CD4-positive, alpha-beta T cell (primary cell): ENCODE results near the gene TEX22. TPM values are rescaled to one million over a fixed set of nuclear protein-coding genes. Genes with fewer than 3 reads are reported as not detected.
A peak's percentile ranks its signal among the peaks of the same experiment; 100 is the strongest.

Experiments
- ATAC-seq: fragments of 200-7000 bp; cut with Tn5 transposase; one replicate; pipeline ENCODE4 v1.10.0; 2022; ENCODE audit warnings: mild to moderate bottlenecking; ENCODE audit not compliant: poor library complexity
- CTCF ChIA-PET: fragments of 350-600 bp; sonication (Branson Sonifier 250); formaldehyde crosslinking; loops from one replicate; lab custom pipeline; 2021; ENCODE audit warnings: antibody characterized with exemption, inconsistent platforms; lab: Charles Lee
- POLR2A ChIA-PET: fragments of 350-600 bp; sonication (Branson Sonifier 250); formaldehyde crosslinking; loops from one replicate; lab custom pipeline; 2021; ENCODE audit warnings: antibody characterized with exemption, inconsistent platforms; lab: Charles Lee
- DNase-seq, 14 experiments: peaks; one replicate each; pipeline ENCODE4 v3.0.0-alpha.2; 2013 to 2020; ENCODE audit warnings: mixed read lengths in 2 of 14
- H3K27ac ChIP-seq, 2 donors: one replicate each; pipeline versions ENCODE4 v1.5.1 to v1.7.0; 2013; ENCODE audit warnings: low read length in 2 of 2, low read depth in 1 of 2, mild to moderate bottlenecking in 1 of 2
- H3K27me3 ChIP-seq, 2 experiments: 1 replicate in 1 of 2; 2 replicates in 1 of 2; pipeline versions ENCODE4 v1.6.1 to v1.7.0; 2013; ENCODE audit warnings: low read length in 2 of 2, control low read depth in 1 of 2, mild to moderate bottlenecking in 1 of 2, moderate library complexity in 1 of 2; ENCODE audit not compliant: insufficient read depth in 2 of 2, control insufficient read depth in 1 of 2
- H3K36me3 ChIP-seq: one replicate; pipeline ENCODE4 v1.6.1; 2013; ENCODE audit warnings: low read length, control low read depth; ENCODE audit not compliant: insufficient read depth
- H3K4me1 ChIP-seq: one replicate; pipeline ENCODE4 v1.6.1; 2013; ENCODE audit warnings: low read length, control low read depth; ENCODE audit not compliant: insufficient read depth
- H3K4me3 ChIP-seq: one replicate; pipeline ENCODE4 v1.5.1; 2013; ENCODE audit warnings: mild to moderate bottlenecking, low read length, moderate library complexity
- H3K9me3 ChIP-seq, 2 experiments: 1 replicate in 1 of 2; 2 replicates in 1 of 2; pipeline versions ENCODE4 v1.6.1 to v1.7.0; 2013; ENCODE audit warnings: low read length in 2 of 2, mild to moderate bottlenecking in 2 of 2, control low read depth in 1 of 2, moderate library complexity in 1 of 2; ENCODE audit not compliant: control insufficient read depth in 1 of 2, insufficient read depth in 1 of 2
- H3K27ac Mint-ChIP-seq: one replicate; pipeline ENCODE4 v1.8.0; 2020; ENCODE audit warnings: mixed read lengths
- H3K27me3 Mint-ChIP-seq: one replicate; pipeline ENCODE4 v1.8.0; 2021; ENCODE audit warnings: mixed read lengths
- H3K36me3 Mint-ChIP-seq: one replicate; pipeline ENCODE4 v1.8.0; 2021; ENCODE audit warnings: low read depth, mixed read lengths
- H3K4me1 Mint-ChIP-seq: one replicate; pipeline ENCODE4 v1.8.0; 2021; ENCODE audit warnings: low read depth, mixed read lengths
- H3K4me3 Mint-ChIP-seq: one replicate; pipeline ENCODE4 v1.8.0; 2020; ENCODE audit warnings: mild to moderate bottlenecking, mixed read lengths
- H3K9me3 Mint-ChIP-seq: one replicate; pipeline ENCODE4 v1.8.0; 2020; ENCODE audit warnings: mixed read lengths
- CTCF ChIP-seq: fragments of 200-600 bp; IDR thresholded peaks from one replicate; pipeline ENCODE4 v1.8.0; 2022; ENCODE audit warnings: antibody characterized with exemption, mild to moderate bottlenecking
- intact Hi-C, 2 experiments: fragments of 100-400 bp; cut with DNase I in 1 of 2; cut with micrococcal nuclease in 1 of 2; formaldehyde crosslinking; loops; one replicate each; pipeline versions ENCODE4 v1.15.1 to v1.9.0; 2023 to 2025; cut with DNase I, micrococcal nuclease
- total RNA-seq, 174 experiments: library from RNA in 2 of 174; stranded (reverse) in 2 of 174; gene quantifications; one replicate each; pipeline ENCODE4 v1.2.3 and lab custom pipeline; 2021 to 2026

TEX22 gene
- total RNA-seq, 2 experiments from 2014 or later = 1.3 to 2.8 TPM

GRCh38 chr14:105420974-105421674 is 22.8 kb downstream of the TEX22 start:
- Histone ChIP-seq H3K27me3 (no peaks in the 10 kb centered on the region), H3K36me3 (peaks cover 4% of the 10 kb centered on the region), H3K9me3 (peaks cover 0 to 4% of the 10 kb centered on the region in 2 experiments), H3K27ac (peak overlapping the region in 1 of 2 donors; percentile 36), H3K4me3 (peak overlapping the region; percentile 66), H3K4me1 (peaks cover 37% of the 10 kb centered on the region)
- H3K36me3 Mint-ChIP-seq = peaks cover 5% of the 10 kb centered on the region
- H3K9me3 Mint-ChIP-seq = no peaks in the 10 kb centered on the region
- intact Hi-C loops = loop anchor here in 1 of 2 experiments (10.0 kb wide), 1 partner anchor 46 kb away; no protein-coding TSS in a partner anchor
- ChIA-PET CTCF (interaction anchor here (3.4 kb wide), 1 partner anchor 69 kb away, joined by 8 read pairs; no protein-coding TSS in a partner anchor), POLR2A (interaction anchor here (1.4 kb wide), 1 partner anchor 120 kb away, joined by 3 read pairs; the partner anchor contains the start of gene BRF1)
- peak overlapping the region; percentile 75 for H3K27ac Mint-ChIP-seq
- no peak for ATAC-seq
- no peak for TF ChIP-seq CTCF
- DNase-seq = no peak
- H3K4me3 Mint-ChIP-seq = peak overlapping the region; percentile 93
- no peaks in the 10 kb centered on the region for H3K27me3 Mint-ChIP-seq
- H3K4me1 Mint-ChIP-seq = peaks cover 36% of the 10 kb centered on the region

- DNase-seq = no peak
- ChIA-PET POLR2A (interaction anchor here (1.4 kb wide), 1 partner anchor 121 kb away, joined by 3 read pairs; the partner anchor contains the start of gene BRF1), CTCF (interaction anchor here (3.4 kb wide), 1 partner anchor 68 kb away, joined by 8 read pairs; no protein-coding TSS in a partner anchor)
- H3K27me3 Mint-ChIP-seq = no peaks in the 10 kb centered on the region
- Histone ChIP-seq H3K4me3 (no peak overlapping the region), H3K9me3 (peaks cover 0 to 12% of the 10 kb centered on the region in 2 experiments), H3K36me3 (peaks cover 11% of the 10 kb centered on the region), H3K27me3 (no peaks in the 10 kb centered on the region), H3K4me1 (peaks cover 37% of the 10 kb centered on the region), H3K27ac (peak overlapping the region in 1 of 2 donors; percentile 13)
- peak overlapping the region; percentile 77 for H3K27ac Mint-ChIP-seq
- TF ChIP-seq CTCF = no peak
- no peaks in the 10 kb centered on the region for H3K9me3 Mint-ChIP-seq
- no peak for ATAC-seq
- peaks cover 33% of the 10 kb centered on the region for H3K4me1 Mint-ChIP-seq
- H3K4me3 Mint-ChIP-seq = peak overlapping the region; percentile 93
- intact Hi-C loops = loop anchor here in 1 of 2 experiments (10.0 kb wide), 1 partner anchor 47 kb away; no protein-coding TSS in a partner anchor
- peaks cover 9% of the 10 kb centered on the region for H3K36me3 Mint-ChIP-seq
These were observed 23.6 kb downstream of the TEX22 start for GRCh38 chr14:105421723-105422615.
